ENCODE results near the gene IFT88. TPM values are rescaled to one million over a fixed set of nuclear protein-coding genes. Genes with fewer than 3 reads are reported as not detected.

IFT88 gene
- total RNA-seq, 1 donor from 2014 or later, result 17.3 TPM

- Mint-ChIP-seq H3K9me3 (peaks cover 8% of the 10 kb centered on the region), H3K36me3 (ENCODE audit: low read depth) (no peaks in the 10 kb centered on the region), H3K4me3 (no peak overlapping the region), H3K27ac (no peak overlapping the region), H3K27me3 (no peaks in the 10 kb centered on the region), H3K4me1 (no peaks in the 10 kb centered on the region)
- intact Hi-C loops (cut with micrococcal nuclease), result no loop called here
- no peak for TF ChIP-seq CTCF (IDR thresholded peaks at IDR 0.05)
- ATAC-seq (ENCODE audit: low read depth) (no peak), DNase-seq (no peak)
- ChIA-PET POLR2A (no interaction called here), CTCF (no interaction called here)
These were observed 32.8 kb upstream of the IFT88 start for GRCh38 chr13:20534038-20534608.

GRCh38 chr13:20536992-20537391 lies 30.0 kb upstream of the IFT88 start:
- ChIA-PET CTCF (no interaction called here), POLR2A (no interaction called here)
- H3K27me3 Mint-ChIP-seq, result no peaks in the 10 kb centered on the region
- H3K4me3 Mint-ChIP-seq, result no peak overlapping the region
- intact Hi-C loops (cut with micrococcal nuclease), result no loop called here
- no peaks in the 10 kb centered on the region for H3K4me1 Mint-ChIP-seq
- TF ChIP-seq CTCF (IDR thresholded peaks at IDR 0.05), result no peak
- peaks cover 5% of the 10 kb centered on the region for H3K9me3 Mint-ChIP-seq
- no peak overlapping the region for H3K27ac Mint-ChIP-seq
- ATAC-seq (ENCODE audit: low read depth), result no peak
- no peak for DNase-seq
- H3K36me3 Mint-ChIP-seq (ENCODE audit: low read depth), result no peaks in the 10 kb centered on the region

GRCh38 chr13:20544201-20544923 lies 22.6 kb upstream of the IFT88 start:
- POLR2A ChIA-PET, result interaction anchor here (0.8 to 3.6 kb wide), 7 partner anchors 9 to 358 kb away, joined by 3 to 36 read pairs (median 4); partner anchors contain the start of genes CRYL1, EEF1AKMT1 and XPO4

GRCh38 chr13:20546556-20546955 lies 20.4 kb upstream of the IFT88 start:
- POLR2A ChIA-PET, result interaction anchor here (0.9 to 3.6 kb wide), 5 partner anchors 20 to 1057 kb away, joined by 3 to 36 read pairs (median 4); partner anchors contain the start of genes CRYL1 and MICU2
- Mint-ChIP-seq H3K9me3 (no peaks in the 10 kb centered on the region), H3K4me1 (peaks cover 47% of the 10 kb centered on the region), H3K27me3 (no peaks in the 10 kb centered on the region), H3K4me3 (peak overlapping the region; percentile 29), H3K36me3 (ENCODE audit: low read depth) (no peaks in the 10 kb centered on the region), H3K27ac (peak overlapping the region; percentile 48)
- ATAC-seq (ENCODE audit: low read depth) (peak; percentile 63), DNase-seq (no peak)
- intact Hi-C loops (cut with micrococcal nuclease), result loop anchor here (10.0 kb wide), 2 partner anchors 682 to 888 kb away; partner anchors contain the start of gene ZMYM5
- TF ChIP-seq CTCF (IDR thresholded peaks at IDR 0.05), result no peak
- CTCF ChIA-PET, result interaction anchor here (0.9 kb wide), 1 partner anchor 21 kb away, joined by 3 read pairs; the partner anchor contains the start of gene CRYL1

More at GRCh38 chr13:20544201-20544923, 22.6 kb upstream of the IFT88 start:
- Mint-ChIP-seq H3K27ac (peak overlapping the region; percentile 99), H3K36me3 (ENCODE audit: low read depth) (no peaks in the 10 kb centered on the region), H3K27me3 (no peaks in the 10 kb centered on the region), H3K9me3 (no peaks in the 10 kb centered on the region), H3K4me3 (peak overlapping the region; percentile 89), H3K4me1 (peaks cover 47% of the 10 kb centered on the region)
- peak; percentile 82 for ATAC-seq (ENCODE audit: low read depth)
- TF ChIP-seq CTCF (IDR thresholded peaks at IDR 0.05), result no peak
- CTCF ChIA-PET, result interaction anchor here (0.9 kb wide), 1 partner anchor 51 kb away, joined by 3 read pairs; no protein-coding TSS in a partner anchor
- intact Hi-C loops (cut with micrococcal nuclease), result loop anchor here (1.0 to 10.0 kb wide), 4 partner anchors 18 to 890 kb away; partner anchors contain the start of gene ZMYM5
- peak; percentile 20 for DNase-seq

- Mint-ChIP-seq H3K27me3 (no peaks in the 10 kb centered on the region), H3K9me3 (no peaks in the 10 kb centered on the region), H3K27ac (peak overlapping the region; percentile 68), H3K4me3 (no peak overlapping the region), H3K4me1 (peaks cover 47% of the 10 kb centered on the region), H3K36me3 (ENCODE audit: low read depth) (no peaks in the 10 kb centered on the region)
- ATAC-seq (ENCODE audit: low read depth) (no peak), DNase-seq (no peak)
- intact Hi-C loops (cut with micrococcal nuclease), result loop anchor here (10.0 kb wide), 2 partner anchors 683 to 887 kb away; partner anchors contain the start of gene ZMYM5
- ChIA-PET CTCF (interaction anchor here (1.4 kb wide), 1 partner anchor 51 kb away, joined by 4 read pairs; no protein-coding TSS in a partner anchor), POLR2A (interaction anchor here (0.9 kb wide), 1 partner anchor 37 kb away, joined by 3 read pairs; no protein-coding TSS in a partner anchor)
- no peak for TF ChIP-seq CTCF (IDR thresholded peaks at IDR 0.05)
These were observed 19.5 kb upstream of the IFT88 start for GRCh38 chr13:20547479-20547908.
